ENCODE measurements around the gene ZNF260.

DNA sequence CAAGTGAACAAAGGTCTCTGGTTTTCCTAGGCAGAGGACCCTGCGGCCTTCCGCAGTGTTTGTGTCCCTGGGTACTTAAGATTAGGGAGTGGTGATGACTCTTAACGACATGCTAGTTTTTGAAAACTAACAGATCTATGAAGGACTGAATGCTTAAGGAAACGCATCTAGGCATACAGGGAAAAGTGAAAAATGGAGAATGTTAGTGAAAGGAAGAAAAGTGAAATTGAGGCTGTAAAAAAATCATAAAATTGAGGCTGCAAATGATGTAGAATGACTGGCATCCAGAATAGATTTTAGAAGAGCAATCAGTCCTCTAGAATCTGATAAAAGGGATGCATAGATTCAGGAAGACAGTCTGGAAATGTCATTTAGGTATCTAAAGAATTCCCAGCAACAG is 3.5 kb downstream of the ZNF260 start:
- TF ChIP-seq, protein P1, sequence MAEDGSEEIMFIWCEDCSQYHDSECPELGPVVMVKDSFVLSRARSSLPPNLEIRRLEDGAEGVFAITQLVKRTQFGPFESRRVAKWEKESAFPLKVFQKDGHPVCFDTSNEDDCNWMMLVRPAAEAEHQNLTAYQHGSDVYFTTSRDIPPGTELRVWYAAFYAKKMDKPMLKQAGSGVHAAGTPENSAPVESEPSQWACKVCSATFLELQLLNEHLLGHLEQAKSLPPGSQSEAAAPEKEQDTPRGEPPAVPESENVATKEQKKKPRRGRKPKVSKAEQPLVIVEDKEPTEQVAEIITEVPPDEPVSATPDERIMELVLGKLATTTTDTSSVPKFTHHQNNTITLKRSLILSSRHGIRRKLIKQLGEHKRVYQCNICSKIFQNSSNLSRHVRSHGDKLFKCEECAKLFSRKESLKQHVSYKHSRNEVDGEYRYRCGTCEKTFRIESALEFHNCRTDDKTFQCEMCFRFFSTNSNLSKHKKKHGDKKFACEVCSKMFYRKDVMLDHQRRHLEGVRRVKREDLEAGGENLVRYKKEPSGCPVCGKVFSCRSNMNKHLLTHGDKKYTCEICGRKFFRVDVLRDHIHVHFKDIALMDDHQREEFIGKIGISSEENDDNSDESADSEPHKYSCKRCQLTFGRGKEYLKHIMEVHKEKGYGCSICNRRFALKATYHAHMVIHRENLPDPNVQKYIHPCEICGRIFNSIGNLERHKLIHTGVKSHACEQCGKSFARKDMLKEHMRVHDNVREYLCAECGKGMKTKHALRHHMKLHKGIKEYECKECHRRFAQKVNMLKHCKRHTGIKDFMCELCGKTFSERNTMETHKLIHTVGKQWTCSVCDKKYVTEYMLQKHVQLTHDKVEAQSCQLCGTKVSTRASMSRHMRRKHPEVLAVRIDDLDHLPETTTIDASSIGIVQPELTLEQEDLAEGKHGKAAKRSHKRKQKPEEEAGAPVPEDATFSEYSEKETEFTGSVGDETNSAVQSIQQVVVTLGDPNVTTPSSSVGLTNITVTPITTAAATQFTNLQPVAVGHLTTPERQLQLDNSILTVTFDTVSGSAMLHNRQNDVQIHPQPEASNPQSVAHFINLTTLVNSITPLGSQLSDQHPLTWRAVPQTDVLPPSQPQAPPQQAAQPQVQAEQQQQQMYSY (CRISPR knock-in tag; IDR thresholded peaks at IDR 0.05): no peak
- TF ChIP-seq, protein P2, sequence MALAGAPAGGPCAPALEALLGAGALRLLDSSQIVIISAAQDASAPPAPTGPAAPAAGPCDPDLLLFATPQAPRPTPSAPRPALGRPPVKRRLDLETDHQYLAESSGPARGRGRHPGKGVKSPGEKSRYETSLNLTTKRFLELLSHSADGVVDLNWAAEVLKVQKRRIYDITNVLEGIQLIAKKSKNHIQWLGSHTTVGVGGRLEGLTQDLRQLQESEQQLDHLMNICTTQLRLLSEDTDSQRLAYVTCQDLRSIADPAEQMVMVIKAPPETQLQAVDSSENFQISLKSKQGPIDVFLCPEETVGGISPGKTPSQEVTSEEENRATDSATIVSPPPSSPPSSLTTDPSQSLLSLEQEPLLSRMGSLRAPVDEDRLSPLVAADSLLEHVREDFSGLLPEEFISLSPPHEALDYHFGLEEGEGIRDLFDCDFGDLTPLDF (CRISPR knock-in tag; IDR thresholded peaks at IDR 0.05): no peak
- TF ChIP-seq, protein P3, sequence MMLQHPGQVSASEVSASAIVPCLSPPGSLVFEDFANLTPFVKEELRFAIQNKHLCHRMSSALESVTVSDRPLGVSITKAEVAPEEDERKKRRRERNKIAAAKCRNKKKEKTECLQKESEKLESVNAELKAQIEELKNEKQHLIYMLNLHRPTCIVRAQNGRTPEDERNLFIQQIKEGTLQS (CRISPR knock-in tag; conservative IDR thresholded peaks at IDR 0.05): no peak
